Nephron (organoid): Measurements from ENCODE around the gene TMPRSS12.

ENCODE experiments used
- H3K27ac Mint-ChIP-seq, 3 experiments: 2 replicates each; pipeline ENCODE4 v1.8.0; 2020; ENCODE audit warnings: mixed read lengths in 3 of 3, mild to moderate bottlenecking in 2 of 3, moderate library complexity in 1 of 3
- H3K27me3 Mint-ChIP-seq: 2 replicates; pipeline ENCODE4 v1.8.0; 2021; ENCODE audit warnings: low read depth, mild to moderate bottlenecking, moderate library complexity, mixed read lengths
- H3K36me3 Mint-ChIP-seq: 2 replicates; pipeline ENCODE4 v1.8.0; 2020; ENCODE audit warnings: low read depth, mixed read lengths
- H3K4me1 Mint-ChIP-seq: 2 replicates; pipeline ENCODE4 v1.8.0; 2020; ENCODE audit warnings: mixed read lengths
- H3K4me3 Mint-ChIP-seq, 3 experiments: 2 replicates each; pipeline ENCODE4 v1.8.0; 2020; ENCODE audit warnings: mild to moderate bottlenecking in 3 of 3, mixed read lengths in 3 of 3, moderate library complexity in 2 of 3
- H3K9me3 Mint-ChIP-seq: 2 replicates; pipeline ENCODE4 v1.8.0; 2020; ENCODE audit warnings: mixed read lengths
- TF ChIP-seq, protein P1 (sequence below), 3 experiments: fragments of 200-600 bp; sonication (generic); IDR thresholded peaks; one replicate each; pipeline ENCODE4 v1.5.0; 2021; ENCODE audit warnings: antibody characterized with exemption in 3 of 3; ENCODE audit not compliant: unreplicated experiment in 3 of 3

TMPRSS12 gene

DNA sequence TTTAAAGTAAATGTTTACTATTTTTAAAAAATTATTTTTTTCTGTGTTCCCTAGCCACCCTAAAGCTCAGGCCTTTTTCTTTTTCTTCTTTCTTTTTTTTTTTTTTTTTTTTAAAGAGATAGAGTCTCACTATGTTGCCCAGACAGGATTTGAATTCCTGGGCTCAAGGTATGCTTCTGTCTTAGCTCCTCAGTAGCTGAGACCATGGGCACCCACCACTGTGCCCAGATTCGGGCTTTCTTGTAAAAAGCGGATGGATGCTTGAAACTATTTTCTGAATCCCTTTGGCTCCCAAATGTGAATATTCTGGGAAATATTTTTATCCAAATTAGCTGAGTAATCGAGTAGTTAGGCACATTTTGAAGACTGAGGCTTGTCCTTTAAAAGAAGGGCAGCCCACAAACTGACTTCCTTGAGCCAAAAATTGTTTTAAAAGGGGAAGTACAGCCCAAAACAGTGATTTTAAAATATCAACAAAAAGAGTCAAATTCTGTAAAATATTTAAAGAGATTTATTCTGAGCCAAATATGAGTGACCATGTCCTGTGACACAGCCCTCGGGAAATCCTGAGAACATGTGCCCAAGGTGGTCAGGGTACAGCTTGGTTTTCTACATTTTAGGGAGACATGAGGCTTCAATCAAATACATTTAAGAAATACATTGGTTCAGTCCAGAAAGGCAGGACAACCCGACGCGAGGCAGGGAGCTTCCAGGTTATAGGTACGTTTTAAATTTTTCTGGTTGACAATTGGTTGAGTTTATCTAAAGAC lies 80.8 kb downstream of the TMPRSS12 start:
- H3K27ac Mint-ChIP-seq: peak overlapping the region; percentile 92 to 98 (median 92)
- H3K4me1 Mint-ChIP-seq: peaks cover 53% of the 10 kb centered on the region

DNA sequence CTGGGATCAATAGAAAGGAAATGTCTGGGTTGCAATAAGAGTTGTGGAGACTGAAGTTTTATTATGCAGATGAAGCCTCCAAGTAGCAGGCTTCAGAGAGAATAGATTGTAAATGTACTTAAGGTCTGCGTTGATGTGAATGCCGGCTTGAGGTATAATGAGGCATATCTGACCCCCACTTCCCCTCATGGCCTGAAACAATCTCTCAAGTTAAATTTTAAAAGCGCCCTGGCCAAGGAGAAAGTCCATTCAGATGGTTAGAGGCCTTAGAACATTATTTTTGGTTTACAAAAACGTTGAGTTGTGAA lies 81.4 kb downstream of the TMPRSS12 start:
- no peaks in the 10 kb centered on the region for H3K27me3 Mint-ChIP-seq
- peaks cover 7% of the 10 kb centered on the region for H3K9me3 Mint-ChIP-seq
- TF ChIP-seq, protein P1, sequence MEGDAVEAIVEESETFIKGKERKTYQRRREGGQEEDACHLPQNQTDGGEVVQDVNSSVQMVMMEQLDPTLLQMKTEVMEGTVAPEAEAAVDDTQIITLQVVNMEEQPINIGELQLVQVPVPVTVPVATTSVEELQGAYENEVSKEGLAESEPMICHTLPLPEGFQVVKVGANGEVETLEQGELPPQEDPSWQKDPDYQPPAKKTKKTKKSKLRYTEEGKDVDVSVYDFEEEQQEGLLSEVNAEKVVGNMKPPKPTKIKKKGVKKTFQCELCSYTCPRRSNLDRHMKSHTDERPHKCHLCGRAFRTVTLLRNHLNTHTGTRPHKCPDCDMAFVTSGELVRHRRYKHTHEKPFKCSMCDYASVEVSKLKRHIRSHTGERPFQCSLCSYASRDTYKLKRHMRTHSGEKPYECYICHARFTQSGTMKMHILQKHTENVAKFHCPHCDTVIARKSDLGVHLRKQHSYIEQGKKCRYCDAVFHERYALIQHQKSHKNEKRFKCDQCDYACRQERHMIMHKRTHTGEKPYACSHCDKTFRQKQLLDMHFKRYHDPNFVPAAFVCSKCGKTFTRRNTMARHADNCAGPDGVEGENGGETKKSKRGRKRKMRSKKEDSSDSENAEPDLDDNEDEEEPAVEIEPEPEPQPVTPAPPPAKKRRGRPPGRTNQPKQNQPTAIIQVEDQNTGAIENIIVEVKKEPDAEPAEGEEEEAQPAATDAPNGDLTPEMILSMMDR (IDR thresholded peaks at IDR 0.05; ENCODE audit: unreplicated experiment in 3 of 3): no peak
- peak overlapping the region; percentile 51 to 89 (median 78) for H3K4me3 Mint-ChIP-seq
- peaks cover 56% of the 10 kb centered on the region for H3K4me1 Mint-ChIP-seq
- peak overlapping the region; percentile 92 to 98 (median 92) for H3K27ac Mint-ChIP-seq
- H3K36me3 Mint-ChIP-seq: peaks cover 4% of the 10 kb centered on the region

More for the DNA sequence above, 80.8 kb downstream of the TMPRSS12 start:
- Mint-ChIP-seq H3K27me3 (no peaks in the 10 kb centered on the region), H3K4me3 (peak overlapping the region; percentile 51 to 89 (median 78)), H3K9me3 (peaks cover 11% of the 10 kb centered on the region), H3K36me3 (peaks cover 2% of the 10 kb centered on the region)
- TF ChIP-seq, protein P1 (IDR thresholded peaks at IDR 0.05; ENCODE audit: unreplicated experiment in 3 of 3): no peak

DNA sequence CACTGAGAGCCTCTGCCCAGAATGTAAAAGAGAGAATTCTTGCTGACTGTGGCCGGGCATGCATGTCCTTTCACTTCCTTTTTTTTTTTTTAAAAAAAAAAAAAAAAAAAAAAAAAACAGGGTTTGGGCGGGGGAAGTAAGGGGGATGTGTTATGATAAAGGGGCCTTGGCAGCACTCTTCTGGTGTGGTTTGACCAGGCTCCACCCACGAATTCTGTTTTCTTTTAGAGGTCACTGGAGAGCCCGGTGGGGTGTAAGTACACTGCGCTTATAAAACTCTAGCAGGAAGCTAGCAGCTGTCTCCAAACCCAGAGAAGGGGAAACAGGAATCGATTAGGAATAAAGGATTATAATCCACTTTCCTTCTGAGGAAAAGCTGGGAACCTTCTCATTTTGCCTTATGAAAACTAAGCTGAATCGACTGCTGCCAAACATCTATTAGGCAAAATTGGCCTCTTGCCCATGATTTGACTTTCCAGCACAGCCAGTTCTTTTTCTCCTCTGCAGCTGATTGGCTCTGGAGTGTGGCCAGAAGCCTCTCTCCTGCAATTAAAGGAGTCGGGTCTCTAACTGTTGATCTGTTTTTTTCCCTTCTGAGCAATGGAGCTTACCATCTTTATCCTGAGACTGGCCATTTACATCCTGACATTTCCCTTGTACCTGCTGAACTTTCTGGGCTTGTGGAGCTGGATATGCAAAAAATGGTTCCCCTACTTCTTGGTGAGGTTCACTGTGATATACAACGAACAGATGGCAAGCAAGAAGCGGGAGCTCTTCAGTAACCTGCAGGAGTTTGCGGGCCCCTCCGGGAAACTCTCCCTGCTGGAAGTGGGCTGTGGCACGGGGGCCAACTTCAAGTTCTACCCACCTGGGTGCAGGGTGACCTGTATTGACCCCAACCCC lies 82.0 kb downstream of the TMPRSS12 start:
- Mint-ChIP-seq H3K27ac (peak overlapping the region; percentile 92 to 98 (median 92)), H3K4me3 (peak overlapping the region; percentile 78 to 95 (median 89))

DNA sequence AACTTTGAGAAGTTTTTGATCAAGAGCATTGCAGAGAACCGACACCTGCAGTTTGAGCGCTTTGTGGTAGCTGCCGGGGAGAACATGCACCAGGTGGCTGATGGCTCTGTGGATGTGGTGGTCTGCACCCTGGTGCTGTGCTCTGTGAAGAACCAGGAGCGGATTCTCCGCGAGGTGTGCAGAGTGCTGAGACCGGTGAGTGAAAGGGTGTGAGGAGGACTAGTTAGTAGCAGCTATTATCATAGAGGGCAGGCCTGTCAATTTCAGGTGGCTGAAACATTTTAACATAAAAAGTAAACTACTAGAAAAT lies 82.6 kb downstream of the TMPRSS12 start:
- Mint-ChIP-seq H3K4me1 (peaks cover 60% of the 10 kb centered on the region), H3K27me3 (no peaks in the 10 kb centered on the region), H3K27ac (peak overlapping the region; percentile 92 to 98 (median 92)), H3K4me3 (peak overlapping the region; percentile 78 to 95 (median 89)), H3K9me3 (no peaks in the 10 kb centered on the region), H3K36me3 (peaks cover 8% of the 10 kb centered on the region)
- TF ChIP-seq, protein P1 (IDR thresholded peaks at IDR 0.05; ENCODE audit: unreplicated experiment in 3 of 3): no peak

More for the DNA sequence above, 82.0 kb downstream of the TMPRSS12 start:
- Mint-ChIP-seq H3K9me3 (peaks cover 5% of the 10 kb centered on the region), H3K27me3 (no peaks in the 10 kb centered on the region), H3K36me3 (peaks cover 4% of the 10 kb centered on the region), H3K4me1 (peaks cover 60% of the 10 kb centered on the region)
- TF ChIP-seq, protein P1 (IDR thresholded peaks at IDR 0.05; ENCODE audit: unreplicated experiment in 3 of 3): no peak

DNA sequence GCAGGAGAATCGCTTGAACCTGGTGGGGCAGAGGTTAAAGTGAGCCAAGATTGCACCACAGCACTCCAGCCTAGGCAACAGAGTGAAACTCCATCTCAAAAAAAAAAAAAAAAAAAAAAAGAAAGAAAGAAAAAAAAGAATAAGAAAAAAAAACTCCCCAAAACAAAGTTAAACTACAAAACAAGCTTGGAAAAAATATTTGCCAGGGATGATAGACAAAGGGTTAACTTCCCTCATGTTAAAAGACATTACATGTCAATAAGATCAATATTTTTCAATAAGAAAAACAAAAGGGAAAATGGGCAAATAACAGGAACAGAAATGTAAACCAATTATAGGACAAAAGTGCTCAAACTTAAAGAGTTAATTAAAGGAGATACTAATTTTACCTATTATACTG lies 83.2 kb downstream of the TMPRSS12 start:
- no peaks in the 10 kb centered on the region for H3K9me3 Mint-ChIP-seq
- TF ChIP-seq, protein P1 (IDR thresholded peaks at IDR 0.05; ENCODE audit: unreplicated experiment in 3 of 3): no peak
- peaks cover 11% of the 10 kb centered on the region for H3K36me3 Mint-ChIP-seq
- H3K27me3 Mint-ChIP-seq: no peaks in the 10 kb centered on the region
- H3K4me1 Mint-ChIP-seq: peaks cover 60% of the 10 kb centered on the region
- H3K27ac Mint-ChIP-seq: peak overlapping the region in 1 of 3 experiments; percentile 92
- peak overlapping the region; percentile 78 to 95 (median 89) for H3K4me3 Mint-ChIP-seq
